NCI-H187 (cell line): ENCODE data around the gene NOX3.

Source experiments
- DNase-seq, 2 experiments: peaks; one replicate each; lab custom pipeline; 2025; lab: John Stamatoyannopoulos, UW

NOX3 gene

DNA sequence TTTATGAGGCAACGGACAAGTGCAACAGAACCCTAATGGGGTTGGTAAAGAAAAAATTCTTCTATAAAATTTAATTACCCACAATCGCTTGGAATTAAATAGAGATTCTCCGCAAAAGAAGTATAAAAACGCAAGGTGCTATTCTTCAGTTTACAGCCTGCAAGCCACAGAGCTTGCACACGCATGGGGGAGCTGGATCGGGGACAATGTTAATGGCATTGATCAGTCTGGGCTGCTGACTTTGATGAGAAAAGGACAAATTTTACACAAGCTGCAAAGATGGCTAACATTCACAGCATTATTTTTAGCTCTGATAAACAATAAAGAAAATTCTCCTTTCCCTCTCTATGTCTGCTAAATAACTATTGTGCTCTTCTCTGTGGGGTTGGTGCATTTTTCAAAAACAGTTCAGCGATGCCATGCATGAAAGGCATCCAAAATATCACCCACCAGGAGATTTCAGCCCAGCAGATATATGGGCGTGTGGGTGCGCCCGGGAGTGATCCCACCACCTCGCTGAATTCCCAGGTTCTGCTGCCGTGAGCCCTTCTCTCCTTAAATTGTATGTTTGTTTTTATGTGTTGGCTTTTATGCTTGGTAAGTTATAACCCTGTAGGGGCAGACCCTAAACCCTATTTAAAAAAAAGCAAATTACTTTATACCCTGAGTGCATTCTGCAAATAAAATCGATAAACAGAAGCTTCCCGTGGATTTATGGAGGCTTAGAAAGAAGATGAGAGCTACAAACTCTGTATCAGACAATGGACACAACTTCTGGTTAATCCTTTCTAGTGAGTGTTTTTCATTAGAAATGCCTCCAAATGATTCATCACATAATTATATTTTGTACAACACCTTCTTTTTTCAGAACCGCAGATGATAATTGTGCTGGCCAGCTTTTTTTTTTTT is 55.6 kb downstream of the NOX3 start:
- no peak for DNase-seq

DNA sequence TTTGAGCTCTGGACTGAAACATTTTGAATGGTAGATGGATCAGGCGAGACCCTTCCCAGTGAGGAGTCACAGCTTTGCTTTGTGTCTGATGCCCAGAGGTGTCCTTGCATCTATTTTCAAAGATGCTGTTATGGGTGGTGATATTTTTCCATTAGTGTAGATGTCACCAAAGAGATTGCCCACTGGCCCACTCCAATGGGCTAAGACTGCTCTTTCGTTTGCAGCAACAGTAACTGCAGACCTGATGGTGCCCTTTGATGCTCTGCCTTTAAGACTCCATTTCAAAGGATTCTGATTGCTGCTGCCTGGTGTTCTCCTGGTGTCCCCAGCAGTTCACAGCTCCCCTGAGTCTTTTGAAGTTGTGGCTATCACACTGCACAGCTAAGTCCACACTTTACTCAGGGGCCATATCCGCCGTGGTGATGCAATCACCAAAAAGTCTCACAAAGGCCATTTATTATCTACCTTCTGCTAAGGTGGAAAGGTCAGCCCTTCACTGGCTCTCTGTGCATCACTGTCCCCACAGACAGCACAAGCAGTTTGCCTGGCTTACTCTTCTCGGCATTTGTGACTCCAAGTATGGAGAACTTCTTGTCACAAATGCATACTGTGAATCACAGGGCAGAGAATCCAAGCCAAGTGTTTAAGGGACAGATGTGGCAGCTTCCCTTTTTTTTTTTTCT is 56.4 kb downstream of the NOX3 start:
- DNase-seq, result no peak

- no peak for DNase-seq
These were observed 57.0 kb downstream of the NOX3 start for GRCh38 chr6:155398701-155399061.

DNA sequence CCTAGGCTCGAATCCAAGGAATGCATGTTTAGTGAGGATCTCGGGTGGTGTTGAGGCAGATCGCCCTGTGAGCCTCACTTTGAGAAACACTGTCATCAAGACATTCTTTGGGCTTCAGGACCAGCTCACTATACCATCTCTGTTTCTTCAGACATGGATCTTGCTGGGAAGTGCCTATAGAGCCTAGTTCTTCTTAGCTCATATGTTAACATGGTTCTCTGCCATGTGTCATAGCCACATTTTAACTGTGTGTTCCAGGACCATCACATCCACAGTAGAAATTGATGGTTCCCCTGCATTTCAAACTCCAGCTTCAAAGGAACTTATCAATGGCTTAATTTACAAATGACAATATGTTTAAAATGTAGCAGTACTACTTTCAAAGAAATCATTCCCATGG is 57.4 kb downstream of the NOX3 start:
- DNase-seq, result no peak

DNA sequence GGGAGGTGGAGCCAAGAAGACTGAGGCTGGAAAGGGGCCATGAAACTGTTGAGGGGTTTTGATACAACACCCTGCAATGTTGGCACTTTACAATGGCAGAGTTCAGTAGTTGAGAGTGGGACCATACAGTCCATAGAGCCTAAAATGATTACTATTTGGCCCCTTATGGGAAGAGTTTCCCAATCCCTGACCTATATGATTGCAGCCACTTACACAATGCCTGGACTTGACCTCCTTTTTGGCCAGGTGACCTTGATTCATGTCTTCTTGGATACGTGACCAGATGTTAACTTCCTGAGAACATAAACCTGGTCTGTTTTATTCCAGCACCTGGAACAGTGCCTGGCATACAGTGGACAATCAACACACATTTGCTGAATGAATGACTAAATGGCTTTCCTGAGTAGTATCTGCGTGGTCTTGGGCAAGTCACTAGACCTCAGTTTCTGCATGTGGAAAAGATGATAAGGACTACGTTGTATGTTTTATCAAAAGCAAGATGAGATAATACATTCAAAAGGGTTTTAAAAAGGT is 58.4 kb downstream of the NOX3 start:
- no peak for DNase-seq

DNA sequence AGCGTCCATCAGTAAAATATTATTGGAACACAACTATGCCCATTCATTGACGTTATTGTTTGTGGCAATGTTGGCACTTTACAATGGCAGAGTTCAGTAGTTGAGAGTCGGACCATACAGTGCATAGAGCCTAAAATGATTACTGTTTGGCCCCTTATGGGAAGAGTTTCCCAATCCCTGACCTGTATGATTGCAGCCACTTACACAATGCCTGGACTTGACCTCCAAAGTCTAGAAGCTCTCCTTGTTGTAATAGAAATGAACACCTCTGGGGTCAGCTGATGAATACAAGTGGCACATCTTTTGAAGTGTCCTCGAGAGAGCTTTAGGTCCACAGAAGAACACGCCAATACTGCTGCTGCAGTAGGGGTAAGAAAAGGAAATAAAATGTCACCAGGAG is 59.0 kb downstream of the NOX3 start:
- no peak for DNase-seq

GRCh38 chr6:155395339-155395738 is 60.3 kb downstream of the NOX3 start:
- no peak for DNase-seq

- DNase-seq, result no peak
These were observed 66.5 kb downstream of the NOX3 start for GRCh38 chr6:155389130-155389529.

DNA sequence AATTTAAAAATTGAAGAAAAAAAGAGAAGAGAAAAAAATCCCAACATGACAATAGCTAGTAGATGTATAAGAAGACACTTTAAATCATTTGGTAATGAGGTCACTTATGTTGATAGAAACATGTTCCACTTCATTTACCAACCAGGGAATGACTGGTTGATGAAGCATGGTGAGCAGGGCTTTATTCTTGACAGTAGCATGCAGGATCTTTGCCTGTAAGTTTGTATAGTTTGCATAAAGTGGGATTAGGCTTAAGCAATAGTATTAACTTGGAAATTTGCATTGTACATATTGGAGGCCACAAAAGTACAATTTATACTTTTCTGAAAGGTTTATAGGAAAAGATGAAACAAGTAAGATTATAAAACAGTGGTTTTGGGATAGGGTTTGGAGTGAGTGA is 67.0 kb downstream of the NOX3 start:
- DNase-seq, result no peak

- no peak for DNase-seq
These were observed 68.2 kb downstream of the NOX3 start for GRCh38 chr6:155387481-155387880.

DNA sequence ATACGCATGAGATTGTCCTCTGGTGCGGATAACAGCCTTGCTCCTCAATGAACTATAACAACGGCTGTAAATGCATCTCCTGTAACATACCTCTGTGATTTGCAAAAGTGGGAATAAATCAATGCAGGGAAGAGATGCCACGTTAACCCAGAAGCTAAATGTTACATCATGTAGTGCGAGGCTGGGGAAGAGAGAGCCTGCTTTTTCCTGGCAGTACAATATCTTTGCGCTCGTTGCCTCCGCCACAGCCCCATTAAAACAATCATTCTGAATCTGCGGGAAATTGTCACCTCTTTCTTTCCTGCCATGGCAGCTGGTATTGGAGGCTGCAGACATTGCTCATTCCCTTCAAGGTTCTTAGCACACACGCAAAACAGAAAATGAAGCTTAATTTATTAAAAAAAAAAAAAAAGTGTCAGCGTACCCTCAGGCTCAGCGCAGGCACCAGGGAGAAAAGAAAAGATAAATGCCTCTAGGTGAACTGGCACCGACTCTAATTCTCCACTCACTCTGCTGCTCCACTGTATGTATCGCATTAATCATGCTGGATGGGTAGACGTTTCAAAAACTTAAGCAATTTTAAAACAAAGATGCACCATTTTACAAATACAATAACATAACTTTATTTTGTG is 71.2 kb downstream of the NOX3 start:
- no peak for DNase-seq

- no peak for DNase-seq
These were observed 71.7 kb downstream of the NOX3 start for GRCh38 chr6:155383913-155384312.

- DNase-seq, result no peak
These were observed 73.3 kb downstream of the NOX3 start for GRCh38 chr6:155382338-155382685.

DNA sequence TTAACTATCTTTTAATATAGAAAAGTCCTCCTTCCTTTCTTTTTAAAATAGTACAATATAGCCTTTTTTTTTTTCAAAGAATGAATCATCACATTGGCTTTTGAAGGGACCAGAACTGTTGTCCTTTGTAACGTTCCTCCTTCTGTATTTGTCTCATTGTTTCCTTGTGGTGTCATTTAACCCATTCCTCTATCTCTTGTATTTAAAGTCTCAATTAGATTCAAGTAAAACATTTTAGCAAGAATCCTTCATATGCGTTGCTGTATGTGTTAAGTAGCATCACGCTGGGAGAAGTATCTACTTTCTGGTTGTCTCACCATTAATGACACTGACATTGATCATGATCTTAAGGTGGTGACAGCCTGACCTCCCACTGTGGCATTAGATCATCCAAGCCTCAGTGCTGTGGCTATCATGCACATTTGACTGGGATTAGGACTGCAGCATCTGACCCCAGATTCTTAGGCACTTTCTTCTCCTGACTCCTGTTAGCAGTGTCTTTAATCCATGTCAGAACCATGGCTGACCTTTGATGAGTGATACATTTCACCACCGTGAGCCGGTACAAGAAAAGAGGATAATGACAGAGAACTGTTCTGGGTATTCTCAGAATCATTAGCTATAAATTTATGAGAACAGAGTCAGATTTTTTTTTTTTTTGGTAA is 73.8 kb downstream of the NOX3 start:
- DNase-seq, result no peak

- DNase-seq, result no peak
These were observed 74.8 kb downstream of the NOX3 start for GRCh38 chr6:155380666-155381332.

- no peak for DNase-seq
These were observed 76.9 kb downstream of the NOX3 start for GRCh38 chr6:155378724-155379123.

DNA sequence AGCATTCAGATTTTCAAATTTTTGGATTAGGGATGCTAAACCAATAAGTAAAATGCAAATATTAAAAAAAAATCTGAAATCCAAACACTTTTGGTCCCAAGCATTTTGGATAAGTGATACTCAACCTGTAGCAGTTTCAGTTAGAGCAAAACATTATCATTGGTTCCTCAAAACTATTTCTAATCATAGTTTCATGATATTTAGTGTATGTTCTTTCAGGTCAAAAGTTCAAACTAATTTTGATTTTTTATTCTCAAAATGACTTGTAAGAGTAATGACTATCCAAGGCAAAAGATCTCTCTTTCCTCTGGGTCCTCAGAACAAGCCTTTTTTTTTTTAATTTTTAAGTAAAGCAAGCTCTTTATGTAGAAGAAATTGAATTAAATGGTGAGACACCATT is 77.4 kb downstream of the NOX3 start:
- DNase-seq, result no peak

GRCh38 chr6:155377061-155377460 is 78.6 kb downstream of the NOX3 start:
- DNase-seq, result no peak

- DNase-seq, result no peak
These were observed 79.8 kb downstream of the NOX3 start for GRCh38 chr6:155375801-155376200.

DNA sequence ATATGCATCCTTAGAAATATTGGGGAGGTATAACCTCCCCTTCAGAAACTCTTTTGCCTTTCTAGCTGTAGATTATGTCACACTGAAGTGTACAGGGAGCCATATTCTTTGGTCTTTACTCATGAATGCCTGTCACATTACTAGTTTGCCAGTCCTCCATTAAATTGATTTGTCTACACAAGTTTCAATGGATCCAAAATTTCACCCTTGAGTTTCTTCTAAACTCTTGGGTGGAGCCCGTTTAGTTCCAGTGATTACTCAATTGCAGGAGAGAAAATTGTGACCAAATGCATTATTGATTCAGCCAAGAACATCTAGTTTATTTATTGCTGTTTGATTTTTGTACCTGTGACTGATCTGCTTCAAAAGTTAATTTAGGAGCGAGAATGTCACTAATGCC is 81.0 kb downstream of the NOX3 start:
- no peak for DNase-seq

DNA sequence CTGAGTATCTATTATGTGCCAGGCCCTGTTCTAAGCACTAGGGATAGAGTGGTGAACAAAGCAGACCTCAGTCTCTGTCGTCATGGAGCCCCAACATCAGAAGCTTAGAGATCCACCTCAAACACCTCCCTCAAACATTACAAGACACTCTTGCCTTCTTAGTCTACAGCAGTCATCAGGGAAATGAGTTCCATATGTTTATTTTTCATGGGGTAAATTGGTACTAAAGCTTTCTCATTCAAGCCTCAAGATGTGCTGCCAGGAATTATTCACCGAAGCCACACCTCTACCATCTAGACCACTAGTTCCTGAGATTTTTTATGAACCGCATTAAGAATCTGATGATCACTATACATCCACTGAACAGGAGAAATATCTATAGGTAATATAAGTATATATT is 82.4 kb downstream of the NOX3 start:
- no peak for DNase-seq

- no peak for DNase-seq
These were observed 83.4 kb downstream of the NOX3 start for GRCh38 chr6:155372256-155372655.
